ENCODE data around the gene ZBTB7C.

ZBTB7C gene

GRCh38 chr18:48040457-48041110, 368.6 kb downstream of the ZBTB7C start:
- DNase-seq (ENCODE audit: low read depth) = no peak
- no peak overlapping the region for H3K4me3 ChIP-seq (ENCODE audit: low read depth, low read length)

- DNase-seq (ENCODE audit: low read depth) = no peak
- no peak overlapping the region for H3K4me3 ChIP-seq (ENCODE audit: low read depth, low read length)
Observed at GRCh38 chr18:48039769-48040215, 369.4 kb downstream of the ZBTB7C start.

- DNase-seq (ENCODE audit: low read depth) = no peak
- no peak overlapping the region for H3K4me3 ChIP-seq (ENCODE audit: low read depth, low read length)
Observed at GRCh38 chr18:48038636-48039035, 370.5 kb downstream of the ZBTB7C start.

DNA sequence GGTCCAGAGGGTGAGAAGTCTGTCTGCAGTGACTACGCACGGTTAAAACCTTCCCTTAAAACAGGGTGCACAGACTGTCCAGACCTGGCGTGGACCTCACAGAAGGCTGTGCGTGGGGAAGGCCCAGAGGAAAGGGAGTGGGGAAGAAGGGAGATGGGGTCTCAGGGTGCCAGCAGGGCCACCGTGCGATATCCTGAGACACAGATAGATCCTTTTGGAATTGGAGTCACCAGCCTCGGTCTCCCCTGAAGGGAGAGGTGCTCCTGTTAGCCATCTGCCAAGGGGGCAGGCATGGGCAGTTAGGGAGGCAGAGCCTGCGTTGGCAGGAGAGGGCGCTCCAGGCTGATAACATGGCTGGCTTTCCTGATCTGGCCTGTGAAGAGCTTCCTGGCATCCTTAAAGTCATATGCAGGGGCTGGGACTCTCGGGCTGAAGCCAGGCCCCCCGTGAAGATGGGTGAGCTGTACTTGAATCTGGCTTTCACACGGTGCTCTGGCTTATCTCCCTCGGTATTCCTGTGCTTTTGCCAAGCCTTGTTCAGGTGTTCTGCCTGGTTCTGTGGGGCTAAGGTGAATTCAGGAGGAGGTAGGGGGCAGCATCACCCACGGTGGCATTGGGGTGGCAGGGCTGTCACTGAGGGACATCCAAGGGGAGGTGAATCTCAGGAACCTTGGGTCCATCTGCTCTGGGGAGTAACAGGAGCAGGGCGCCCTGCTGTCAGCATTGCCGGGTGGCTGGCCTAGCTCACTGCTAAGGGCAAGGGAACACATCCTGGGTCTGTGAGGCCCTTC, 371.5 kb downstream of the ZBTB7C start:
- no peak for DNase-seq (ENCODE audit: low read depth)
- H3K4me3 ChIP-seq (ENCODE audit: low read depth, low read length) = no peak overlapping the region

DNA sequence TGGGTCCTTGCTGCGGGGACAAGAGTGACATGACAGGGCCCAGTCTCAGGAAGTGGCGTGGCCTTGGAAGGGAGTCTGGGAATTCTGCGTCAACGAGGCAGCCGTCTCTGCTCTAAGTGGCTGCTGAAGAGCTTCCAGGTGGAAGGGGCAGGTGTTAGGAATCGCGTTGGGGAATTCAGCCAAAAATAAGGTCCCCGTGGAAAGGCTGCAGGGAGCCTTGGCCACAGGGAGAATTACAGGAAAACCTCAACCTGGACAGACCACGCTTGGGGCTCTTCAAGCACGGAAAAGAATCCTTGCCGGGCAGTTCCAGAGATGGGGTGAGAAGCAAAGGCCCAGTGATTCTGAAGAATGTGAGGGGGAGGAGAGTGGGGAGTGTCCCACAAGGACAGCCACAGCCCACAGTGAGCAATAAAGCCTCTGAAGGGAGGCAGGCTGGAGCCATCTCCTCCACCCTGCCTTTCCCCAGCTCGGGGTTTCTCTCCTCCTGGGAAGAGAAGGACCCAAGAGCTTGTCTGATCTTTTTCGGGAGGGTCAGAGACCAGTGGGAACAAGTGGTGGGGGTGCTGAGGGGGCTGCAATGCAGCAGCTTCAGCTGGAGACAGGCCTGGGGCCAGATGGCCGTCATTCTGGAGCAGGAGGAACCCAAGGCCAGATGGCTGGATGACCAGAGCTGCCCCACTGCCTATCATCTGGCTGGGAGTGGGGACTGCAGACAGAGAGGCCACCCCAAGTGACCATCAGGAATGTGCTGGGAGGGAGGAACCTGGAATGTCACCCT, 372.4 kb downstream of the ZBTB7C start:
- no peak overlapping the region for H3K4me3 ChIP-seq (ENCODE audit: low read depth, low read length)
- no peak for DNase-seq (ENCODE audit: low read depth)

GRCh38 chr18:48036226-48036625, 373.0 kb downstream of the ZBTB7C start:
- H3K4me3 ChIP-seq (ENCODE audit: low read depth, low read length) = no peak overlapping the region
- no peak for DNase-seq (ENCODE audit: low read depth)

DNA sequence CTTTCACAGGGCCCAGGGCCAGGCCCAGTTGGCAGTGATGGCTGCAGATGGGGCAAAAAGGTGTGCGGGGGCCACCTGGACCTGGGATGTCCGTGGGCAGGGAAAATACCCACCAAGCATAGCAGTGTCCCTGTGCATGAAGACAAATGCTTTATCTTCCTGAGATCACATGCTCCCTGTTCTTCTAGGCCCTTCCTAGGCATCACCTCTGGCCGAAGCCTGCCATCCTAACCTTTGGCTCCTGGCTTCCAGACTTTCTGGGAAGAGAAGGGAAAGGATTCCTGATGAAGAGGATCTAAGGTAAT, 373.7 kb downstream of the ZBTB7C start:
- DNase-seq (ENCODE audit: low read depth) = no peak
- no peak overlapping the region for H3K4me3 ChIP-seq (ENCODE audit: low read depth, low read length)

DNA sequence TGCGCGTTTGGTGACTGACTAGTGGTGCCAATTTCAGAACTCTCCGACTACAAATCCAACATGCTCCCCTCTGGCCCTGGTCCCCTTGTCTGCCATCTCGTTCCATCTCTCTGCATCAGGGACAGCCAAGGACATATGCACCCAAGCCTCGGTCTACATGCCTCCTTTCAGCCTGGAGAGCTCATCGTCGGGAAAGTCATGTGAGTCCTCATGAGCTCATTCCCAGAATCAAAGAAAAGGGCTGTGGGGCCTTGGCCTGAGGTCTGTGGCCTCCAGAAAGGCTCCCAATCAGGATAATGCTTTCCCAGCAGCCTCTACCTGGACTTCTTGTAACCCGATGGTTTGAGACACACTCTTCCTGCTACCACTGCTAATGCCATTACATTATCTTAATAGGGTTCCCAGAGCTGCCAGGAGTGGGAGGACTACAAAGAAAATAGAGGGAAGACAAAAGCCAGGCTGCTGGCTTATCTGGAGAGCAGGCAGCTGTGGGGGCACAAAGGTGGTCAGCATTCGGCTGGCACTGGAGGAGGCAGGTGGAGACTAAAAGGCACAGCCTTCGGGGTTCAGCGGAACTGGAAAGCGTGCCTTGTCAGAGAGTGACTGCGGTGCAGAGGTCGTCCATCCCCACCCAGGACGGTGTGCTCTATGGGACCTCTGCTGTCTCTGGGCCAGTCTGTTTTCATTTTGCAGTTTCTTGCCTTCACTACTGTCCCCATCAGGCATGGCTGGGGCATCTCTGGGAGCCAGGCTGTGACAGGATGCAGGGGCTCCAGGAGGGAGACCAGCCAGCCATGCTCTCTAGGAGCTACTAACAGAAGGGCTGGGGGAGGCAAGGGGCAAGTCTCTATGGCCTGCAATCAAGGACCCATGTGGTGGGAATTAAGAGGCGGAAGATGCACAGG, 374.3 kb downstream of the ZBTB7C start:
- H3K4me3 ChIP-seq (ENCODE audit: low read depth, low read length) = no peak overlapping the region
- DNase-seq (ENCODE audit: low read depth) = no peak

- H3K4me3 ChIP-seq (ENCODE audit: low read depth, low read length) = no peak overlapping the region
- no peak for DNase-seq (ENCODE audit: low read depth)
Observed at GRCh38 chr18:48033790-48034650, 375.2 kb downstream of the ZBTB7C start.

DNA sequence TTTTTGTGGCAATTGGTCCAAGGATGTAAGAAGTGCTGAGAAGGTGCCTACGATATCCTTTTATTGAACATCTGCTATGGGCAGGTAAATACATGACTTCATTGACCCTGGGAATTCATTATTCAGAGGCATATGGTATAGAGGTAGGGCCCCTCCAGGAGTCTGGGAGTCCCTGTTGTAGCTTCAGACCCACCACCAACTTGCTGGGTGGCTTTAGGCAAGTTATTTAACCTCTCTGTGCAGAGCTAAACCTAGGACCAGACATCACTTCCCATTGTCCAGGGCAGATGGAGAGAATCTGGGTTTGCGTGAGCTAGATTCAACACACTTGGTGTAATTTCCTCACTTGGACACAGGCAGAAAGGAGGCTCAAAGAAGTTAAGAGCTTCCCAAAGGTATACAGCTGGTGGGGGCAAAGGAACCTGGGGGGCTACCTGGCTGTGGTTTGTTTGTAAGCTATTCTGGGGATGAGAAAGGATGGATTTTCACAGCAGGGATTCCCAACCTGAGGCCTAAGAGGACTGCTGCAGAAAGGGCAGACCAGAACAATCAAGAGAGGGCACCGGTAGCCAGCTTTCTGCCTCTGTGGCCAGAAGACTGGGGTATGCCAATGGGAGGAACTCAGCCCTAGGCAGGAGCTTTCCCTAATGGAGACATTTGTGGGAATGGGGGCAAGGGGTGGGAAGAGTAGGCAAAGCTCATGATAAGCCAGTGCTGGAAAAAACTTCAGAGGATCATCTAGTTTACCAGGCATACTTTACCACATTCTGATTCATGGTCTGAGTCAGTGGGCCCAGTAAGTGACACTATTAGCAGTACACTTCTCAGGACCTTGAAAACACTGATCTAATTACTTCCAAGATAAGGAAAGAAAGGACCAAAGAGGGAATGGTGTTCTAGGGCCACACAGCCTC, 376.1 kb downstream of the ZBTB7C start:
- H3K4me3 ChIP-seq (ENCODE audit: low read depth, low read length) = no peak overlapping the region
- peak; percentile 17 for DNase-seq (ENCODE audit: low read depth)

GRCh38 chr18:48031641-48032040, 377.5 kb downstream of the ZBTB7C start:
- no peak for DNase-seq (ENCODE audit: low read depth)

DNA sequence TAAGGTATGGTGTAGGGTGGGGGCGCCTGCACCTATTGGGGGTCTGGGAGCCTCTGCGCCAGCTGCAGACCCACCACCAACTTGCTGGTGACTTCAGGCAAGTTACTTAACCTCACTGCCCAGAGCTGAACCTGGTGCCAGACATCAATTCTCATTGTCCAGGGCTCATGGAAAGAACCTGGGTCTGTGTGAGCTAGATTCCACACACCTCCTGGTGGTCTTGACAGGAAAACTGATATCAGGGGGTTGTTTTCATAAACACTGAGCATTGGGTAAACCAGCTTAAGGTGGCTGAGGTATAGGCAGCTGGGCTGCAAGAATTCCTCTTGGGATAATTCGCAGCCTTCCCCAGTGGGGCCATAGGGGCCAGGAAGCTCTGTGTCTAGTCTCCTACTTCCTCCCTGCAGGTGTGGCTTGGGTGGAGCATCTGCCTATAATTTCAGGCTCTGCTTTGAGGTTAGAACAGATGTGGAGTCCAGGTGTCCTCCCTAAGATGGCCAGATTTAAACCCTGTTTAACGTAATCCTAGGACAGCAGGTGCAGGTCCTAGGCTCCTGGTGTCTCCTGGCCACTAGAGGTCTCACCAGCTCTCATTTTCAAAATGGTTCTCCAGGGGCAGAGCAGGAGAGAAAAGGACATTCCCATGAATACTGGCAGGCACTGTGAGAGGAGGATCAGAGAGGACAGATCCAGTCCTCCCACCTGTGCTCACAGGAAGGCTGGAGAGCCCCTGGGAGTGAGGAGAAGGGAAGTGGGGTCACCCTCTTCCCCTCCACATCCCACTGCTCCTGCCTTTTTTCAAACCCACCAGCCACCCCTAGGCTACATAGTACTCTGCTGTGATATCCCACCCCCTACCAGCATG, 378.3 kb downstream of the ZBTB7C start:
- peak; percentile 5 for DNase-seq (ENCODE audit: low read depth)
- H3K4me3 ChIP-seq (ENCODE audit: low read depth, low read length) = no peak overlapping the region

More at GRCh38 chr18:48031641-48032040, 377.5 kb downstream of the ZBTB7C start:
- H3K4me3 ChIP-seq (ENCODE audit: low read depth, low read length) = no peak overlapping the region

DNA sequence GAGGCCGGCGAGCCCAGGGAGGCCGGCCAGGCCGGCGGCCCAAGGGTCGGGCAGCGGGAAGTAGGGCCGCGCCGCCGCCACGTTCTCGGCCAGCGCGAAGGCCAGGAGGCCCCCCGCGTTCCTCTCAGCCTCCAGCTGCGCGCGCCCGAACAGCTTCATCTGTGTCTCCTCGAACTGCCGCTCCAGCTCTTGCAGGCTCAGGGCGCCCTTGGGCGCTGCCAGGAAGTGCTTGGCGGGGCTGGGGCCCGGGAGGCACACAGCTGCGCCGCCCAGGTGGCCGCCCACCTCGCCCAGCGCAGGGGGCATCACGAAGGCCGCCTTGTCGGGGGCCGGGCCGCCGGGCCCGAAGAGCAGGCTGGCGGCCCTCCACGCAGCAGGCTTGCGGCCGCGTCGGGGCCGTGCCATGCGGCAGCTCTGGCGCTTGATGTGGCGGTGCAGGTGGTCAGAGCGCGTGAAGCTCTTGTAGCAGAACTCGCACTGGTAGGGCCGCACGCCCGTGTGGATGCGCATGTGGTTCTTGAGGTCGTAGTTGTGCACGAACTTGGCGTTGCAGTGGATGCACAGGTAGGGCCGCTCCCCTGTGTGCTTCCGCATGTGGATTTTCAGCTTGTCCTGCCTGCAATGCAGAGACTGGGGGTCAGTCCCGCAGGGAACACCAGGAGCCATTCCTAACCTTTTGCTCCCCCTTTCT, 379.7 kb downstream of the ZBTB7C start:
- H3K4me3 ChIP-seq (ENCODE audit: low read depth, low read length) = no peak overlapping the region
- DNase-seq (ENCODE audit: low read depth) = no peak

GRCh38 chr18:48028696-48029095, 380.5 kb downstream of the ZBTB7C start:
- no peak for DNase-seq (ENCODE audit: low read depth)
- no peak overlapping the region for H3K4me3 ChIP-seq (ENCODE audit: low read depth, low read length)

DNA sequence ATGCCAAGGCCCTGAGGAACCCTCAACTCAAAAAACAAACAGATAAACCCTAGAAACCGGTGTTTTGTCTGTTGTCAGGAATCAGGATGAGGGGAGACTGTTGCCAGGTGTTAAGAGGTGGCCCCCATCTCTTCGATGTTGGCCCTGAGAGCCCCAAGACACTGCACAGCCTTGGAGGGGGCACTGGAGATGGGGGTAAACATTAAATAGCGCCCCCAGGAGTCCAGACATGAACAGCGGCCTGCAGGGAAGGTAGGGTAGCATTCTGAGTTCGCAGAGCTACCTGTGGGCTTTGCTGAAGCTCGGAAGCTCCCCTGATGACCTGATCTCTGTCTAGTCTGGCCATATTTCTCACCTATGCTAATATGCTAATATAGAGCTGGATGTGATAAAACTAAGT, 381.1 kb downstream of the ZBTB7C start:
- no peak overlapping the region for H3K4me3 ChIP-seq (ENCODE audit: low read depth, low read length)
- DNase-seq (ENCODE audit: low read depth) = no peak

GRCh38 chr18:48027401-48027963, 381.7 kb downstream of the ZBTB7C start:
- no peak for DNase-seq (ENCODE audit: low read depth)
- H3K4me3 ChIP-seq (ENCODE audit: low read depth, low read length) = no peak overlapping the region

All from skeletal muscle cell (primary cell).